ENCODE data around the gene KDELR3.

Gene KDELR3

GRCh38 chr22:38518620-38519019 lies 50.7 kb downstream of the KDELR3 start:
- H3K9me3 ChIP-seq (replicated peaks in 1 of 2; ENCODE audit: control insufficient read depth in 2 of 2, insufficient read depth in 1 of 2, low read depth in 1 of 2, low read length in 2 of 2), result no peaks in the 10 kb centered on the region
- H3K4ac ChIP-seq (ENCODE audit: low read length), result no peak overlapping the region
- H2BK12ac ChIP-seq (ENCODE audit: low read length), result no peak overlapping the region
- no peak overlapping the region for H3K9ac ChIP-seq (ENCODE audit: low read depth, low read length, poor library complexity)
- H2BK120ac ChIP-seq (ENCODE audit: low read depth, low read length), result no peak overlapping the region
- H3K36me3 ChIP-seq (replicated peaks in 1 of 2; ENCODE audit: control insufficient read depth in 2 of 2, insufficient read depth in 2 of 2, low read length in 2 of 2), result no peaks in the 10 kb centered on the region
- no peak overlapping the region for H2BK5ac ChIP-seq (ENCODE audit: low read length)
- H3K23ac ChIP-seq (ENCODE audit: low read depth, low read length, poor library complexity), result no peak overlapping the region
- no peaks in the 10 kb centered on the region for H3K79me1 ChIP-seq (ENCODE audit: low read depth, low read length)
- no peak overlapping the region for H3K14ac ChIP-seq (ENCODE audit: low read length)
- no peak overlapping the region for H2AFZ ChIP-seq (ENCODE audit: low read length)
- H2BK15ac ChIP-seq (ENCODE audit: low read length), result no peak overlapping the region
- H3K4me3 ChIP-seq (ENCODE audit: low read length in 2 of 2), result no peak overlapping the region
- H3K27ac ChIP-seq (replicated peaks; ENCODE audit: low read length), result no peak overlapping the region
- no peak overlapping the region for H3K4me2 ChIP-seq (ENCODE audit: insufficient read depth, low read length, poor library complexity, severe bottlenecking)
- H4K91ac ChIP-seq (ENCODE audit: low read depth, low read length, poor library complexity), result no peak overlapping the region
- H2AK5ac ChIP-seq (ENCODE audit: low read depth, low read length), result no peak overlapping the region
- H3K18ac ChIP-seq (ENCODE audit: low read length), result no peak overlapping the region
- H4K8ac ChIP-seq (ENCODE audit: low read depth, low read length), result no peak overlapping the region
- H3K27me3 ChIP-seq (ENCODE audit: control insufficient read depth in 3 of 3, insufficient read depth in 3 of 3, low read depth in 1 of 3, low read length in 3 of 3), result peaks cover 0 to 5% (median 0%) of the 10 kb centered on the region in 3 experiments
- DNase-seq (ENCODE audit: low spot score), result no peak
- no peaks in the 10 kb centered on the region for H3K4me1 ChIP-seq (ENCODE audit: control insufficient read depth in 2 of 2, insufficient read depth in 1 of 2, low read depth in 1 of 2, low read length in 2 of 2)
- WGBS, 2 donors (ENCODE audit: extremely low coverage in 2 of 2, insufficient read length in 2 of 2, insufficient replicate concordance in 1 of 2), result no CpG with 5 or more reads among the region's 4 CpGs

GRCh38 chr22:38519453-38520250 lies 51.8 kb downstream of the KDELR3 start:
- no peak overlapping the region for H3K4me2 ChIP-seq (ENCODE audit: insufficient read depth, low read length, poor library complexity, severe bottlenecking)
- H3K4me1 ChIP-seq (ENCODE audit: control insufficient read depth in 2 of 2, insufficient read depth in 1 of 2, low read depth in 1 of 2, low read length in 2 of 2), result no peaks in the 10 kb centered on the region
- no peak overlapping the region for H2BK12ac ChIP-seq (ENCODE audit: low read length)
- H4K8ac ChIP-seq (ENCODE audit: low read depth, low read length), result no peak overlapping the region
- no CpG with 5 or more reads among the region's 2 CpGs for WGBS, 2 donors (ENCODE audit: extremely low coverage in 2 of 2, insufficient read length in 2 of 2, insufficient replicate concordance in 1 of 2)
- no peak overlapping the region for H4K91ac ChIP-seq (ENCODE audit: low read depth, low read length, poor library complexity)
- H2BK15ac ChIP-seq (ENCODE audit: low read length), result no peak overlapping the region
- no peak overlapping the region for H3K23ac ChIP-seq (ENCODE audit: low read depth, low read length, poor library complexity)
- DNase-seq (ENCODE audit: low spot score), result no peak
- no peaks in the 10 kb centered on the region for H3K36me3 ChIP-seq (replicated peaks in 1 of 2; ENCODE audit: control insufficient read depth in 2 of 2, insufficient read depth in 2 of 2, low read length in 2 of 2)
- no peak overlapping the region for H3K4me3 ChIP-seq (ENCODE audit: low read length in 2 of 2)
- no peak overlapping the region for H3K4ac ChIP-seq (ENCODE audit: low read length)
- H3K14ac ChIP-seq (ENCODE audit: low read length), result no peak overlapping the region
- H2AK5ac ChIP-seq (ENCODE audit: low read depth, low read length), result no peak overlapping the region
- no peak overlapping the region for H3K18ac ChIP-seq (ENCODE audit: low read length)
- no peaks in the 10 kb centered on the region for H3K79me1 ChIP-seq (ENCODE audit: low read depth, low read length)
- H3K9me3 ChIP-seq (replicated peaks in 1 of 2; ENCODE audit: control insufficient read depth in 2 of 2, insufficient read depth in 1 of 2, low read depth in 1 of 2, low read length in 2 of 2), result no peaks in the 10 kb centered on the region
- no peak overlapping the region for H3K9ac ChIP-seq (ENCODE audit: low read depth, low read length, poor library complexity)
- no peak overlapping the region for H2BK120ac ChIP-seq (ENCODE audit: low read depth, low read length)
- no peak overlapping the region for H2AFZ ChIP-seq (ENCODE audit: low read length)
- H2BK5ac ChIP-seq (ENCODE audit: low read length), result no peak overlapping the region
- no peak overlapping the region for H3K27ac ChIP-seq (replicated peaks; ENCODE audit: low read length)
- peaks cover 0 to 5% (median 0%) of the 10 kb centered on the region in 3 experiments for H3K27me3 ChIP-seq (ENCODE audit: control insufficient read depth in 3 of 3, insufficient read depth in 3 of 3, low read depth in 1 of 3, low read length in 3 of 3)

GRCh38 chr22:38523029-38523428 lies 55.1 kb downstream of the KDELR3 start:
- Histone ChIP-seq H3K14ac (ENCODE audit: low read length) (no peak overlapping the region), H3K18ac (ENCODE audit: low read length) (no peak overlapping the region), H3K4me1 (ENCODE audit: control insufficient read depth in 2 of 2, insufficient read depth in 1 of 2, low read depth in 1 of 2, low read length in 2 of 2) (no peaks in the 10 kb centered on the region), H3K9ac (ENCODE audit: low read depth, low read length, poor library complexity) (no peak overlapping the region), H2BK12ac (ENCODE audit: low read length) (no peak overlapping the region), H2BK15ac (ENCODE audit: low read length) (no peak overlapping the region), H4K91ac (ENCODE audit: low read depth, low read length, poor library complexity) (no peak overlapping the region), H3K27me3 (ENCODE audit: control insufficient read depth in 3 of 3, insufficient read depth in 3 of 3, low read depth in 1 of 3, low read length in 3 of 3) (peaks cover 0 to 5% (median 0%) of the 10 kb centered on the region in 3 experiments), H3K23ac (ENCODE audit: low read depth, low read length, poor library complexity) (no peak overlapping the region), H4K8ac (ENCODE audit: low read depth, low read length) (no peak overlapping the region), H3K27ac (replicated peaks; ENCODE audit: low read length) (no peak overlapping the region), H3K4ac (ENCODE audit: low read length) (no peak overlapping the region), H3K79me1 (ENCODE audit: low read depth, low read length) (no peaks in the 10 kb centered on the region), H3K36me3 (replicated peaks in 1 of 2; ENCODE audit: control insufficient read depth in 2 of 2, insufficient read depth in 2 of 2, low read length in 2 of 2) (no peaks in the 10 kb centered on the region), H2BK120ac (ENCODE audit: low read depth, low read length) (no peak overlapping the region), H3K4me3 (ENCODE audit: low read length in 2 of 2) (no peak overlapping the region), H3K4me2 (ENCODE audit: insufficient read depth, low read length, poor library complexity, severe bottlenecking) (no peak overlapping the region), H2AFZ (ENCODE audit: low read length) (no peak overlapping the region), H2AK5ac (ENCODE audit: low read depth, low read length) (no peak overlapping the region), H2BK5ac (ENCODE audit: low read length) (no peak overlapping the region), H3K9me3 (replicated peaks in 1 of 2; ENCODE audit: control insufficient read depth in 2 of 2, insufficient read depth in 1 of 2, low read depth in 1 of 2, low read length in 2 of 2) (no peaks in the 10 kb centered on the region)
- no CpG with 5 or more reads among the region's 3 CpGs for WGBS, 2 donors (ENCODE audit: extremely low coverage in 2 of 2, insufficient read length in 2 of 2, insufficient replicate concordance in 1 of 2)
- no peak for DNase-seq (ENCODE audit: low spot score)

GRCh38 chr22:38523479-38523878 lies 55.6 kb downstream of the KDELR3 start:
- no CpG with 5 or more reads among the region's 5 CpGs for WGBS, 2 donors (ENCODE audit: extremely low coverage in 2 of 2, insufficient read length in 2 of 2, insufficient replicate concordance in 1 of 2)
- H2BK15ac ChIP-seq (ENCODE audit: low read length), result no peak overlapping the region
- no peak overlapping the region for H4K8ac ChIP-seq (ENCODE audit: low read depth, low read length)
- no peak overlapping the region for H3K9ac ChIP-seq (ENCODE audit: low read depth, low read length, poor library complexity)
- no peak overlapping the region for H3K18ac ChIP-seq (ENCODE audit: low read length)
- H3K14ac ChIP-seq (ENCODE audit: low read length), result no peak overlapping the region
- H3K4ac ChIP-seq (ENCODE audit: low read length), result no peak overlapping the region
- no peak overlapping the region for H2BK12ac ChIP-seq (ENCODE audit: low read length)
- H3K27ac ChIP-seq (replicated peaks; ENCODE audit: low read length), result no peak overlapping the region
- no peak overlapping the region for H4K91ac ChIP-seq (ENCODE audit: low read depth, low read length, poor library complexity)
- H3K4me2 ChIP-seq (ENCODE audit: insufficient read depth, low read length, poor library complexity, severe bottlenecking), result no peak overlapping the region
- no peak overlapping the region for H2BK120ac ChIP-seq (ENCODE audit: low read depth, low read length)
- no peaks in the 10 kb centered on the region for H3K36me3 ChIP-seq (replicated peaks in 1 of 2; ENCODE audit: control insufficient read depth in 2 of 2, insufficient read depth in 2 of 2, low read length in 2 of 2)
- H3K23ac ChIP-seq (ENCODE audit: low read depth, low read length, poor library complexity), result no peak overlapping the region
- H3K27me3 ChIP-seq (ENCODE audit: control insufficient read depth in 3 of 3, insufficient read depth in 3 of 3, low read depth in 1 of 3, low read length in 3 of 3), result peaks cover 0 to 5% (median 0%) of the 10 kb centered on the region in 3 experiments
- DNase-seq (ENCODE audit: low spot score), result no peak
- no peaks in the 10 kb centered on the region for H3K79me1 ChIP-seq (ENCODE audit: low read depth, low read length)
- H2BK5ac ChIP-seq (ENCODE audit: low read length), result no peak overlapping the region
- no peaks in the 10 kb centered on the region for H3K9me3 ChIP-seq (replicated peaks in 1 of 2; ENCODE audit: control insufficient read depth in 2 of 2, insufficient read depth in 1 of 2, low read depth in 1 of 2, low read length in 2 of 2)
- H3K4me3 ChIP-seq (ENCODE audit: low read length in 2 of 2), result no peak overlapping the region
- H2AFZ ChIP-seq (ENCODE audit: low read length), result no peak overlapping the region
- H3K4me1 ChIP-seq (ENCODE audit: control insufficient read depth in 2 of 2, insufficient read depth in 1 of 2, low read depth in 1 of 2, low read length in 2 of 2), result no peaks in the 10 kb centered on the region
- no peak overlapping the region for H2AK5ac ChIP-seq (ENCODE audit: low read depth, low read length)
